HG03196 (cell line): ENCODE data around the gene RNF123.
"Not testable (repeated sequence)": the region's sequence is repeated elsewhere in the genome, so short reads cannot be mapped to it uniquely, and the experiment has no call there.

Experiments
- ATAC-seq: cut with Tn5 transposase; IDR thresholded peaks from one replicate; pipeline ENCODE4 v1.9.1; 2021; ENCODE audit not compliant: unreplicated experiment

Gene RNF123

DNA sequence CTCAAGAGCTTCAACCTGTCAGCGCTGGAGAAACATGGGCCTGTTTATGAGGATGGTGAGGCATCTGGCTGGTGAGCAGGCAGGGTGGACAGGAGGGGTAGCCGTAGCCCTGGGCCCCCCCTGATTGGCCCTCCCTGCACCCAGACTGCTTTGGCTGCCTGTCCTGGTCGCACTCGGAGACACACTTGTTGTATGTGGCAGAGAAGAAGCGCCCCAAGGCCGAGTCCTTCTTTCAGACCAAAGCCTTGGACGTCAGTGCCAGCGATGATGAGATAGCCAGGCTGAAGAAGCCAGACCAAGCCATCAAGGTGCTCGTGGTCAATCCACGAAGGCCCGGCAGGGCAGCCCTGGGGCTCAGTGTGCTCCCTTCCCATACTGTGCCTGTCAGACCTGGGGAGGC lies 13.4 kb upstream of the RNF123 start:
- ATAC-seq: no peak

DNA sequence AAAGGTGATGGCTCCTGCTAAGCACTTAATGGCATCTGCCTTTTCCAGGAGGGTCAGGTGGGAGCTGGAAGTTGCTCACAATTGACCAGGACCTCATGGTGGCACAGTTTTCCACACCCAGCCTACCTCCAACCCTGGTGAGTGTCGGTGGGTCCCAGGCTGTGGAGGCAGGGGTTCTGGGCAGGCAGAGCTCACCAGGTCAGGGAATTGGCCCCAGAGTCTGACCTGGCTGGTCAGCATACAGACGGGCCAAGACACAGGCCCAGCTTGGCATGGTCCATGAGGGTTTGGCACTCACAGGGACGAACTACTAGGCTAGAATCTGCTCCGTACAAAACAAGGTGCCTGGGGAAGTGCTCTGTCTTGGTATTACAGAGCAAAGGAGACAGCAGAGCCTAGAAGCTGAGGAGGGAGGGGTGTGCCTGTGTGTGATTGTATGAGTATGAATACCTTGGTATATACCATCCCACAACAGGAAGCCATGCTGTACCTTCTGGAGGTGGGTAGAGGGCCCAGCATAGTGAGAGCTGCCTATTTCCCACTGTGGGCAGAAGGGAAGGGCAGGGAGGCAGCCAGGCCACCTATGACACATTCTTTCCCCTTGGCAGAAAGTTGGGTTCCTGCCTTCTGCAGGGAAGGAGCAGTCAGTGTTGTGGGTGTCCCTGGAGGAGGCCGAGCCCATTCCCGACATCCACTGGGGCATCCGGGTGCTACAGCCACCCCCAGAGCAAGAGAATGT lies 8.7 kb upstream of the RNF123 start:
- ATAC-seq: no peak

DNA sequence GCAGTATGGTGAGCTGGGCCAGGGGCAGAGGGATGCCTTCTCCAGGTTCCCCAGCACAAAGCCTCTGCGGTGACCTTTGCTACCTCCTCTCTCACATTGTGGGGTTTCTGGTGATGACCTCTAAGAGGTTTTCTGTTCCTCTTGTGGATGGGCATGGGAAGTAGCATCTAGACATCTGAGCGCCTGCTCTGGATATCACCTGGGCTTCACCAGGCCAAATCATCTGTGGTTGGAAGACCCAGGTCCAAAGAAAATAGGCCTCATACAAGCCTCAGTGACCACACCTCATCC lies 8.2 kb upstream of the RNF123 start:
- no peak for ATAC-seq

DNA sequence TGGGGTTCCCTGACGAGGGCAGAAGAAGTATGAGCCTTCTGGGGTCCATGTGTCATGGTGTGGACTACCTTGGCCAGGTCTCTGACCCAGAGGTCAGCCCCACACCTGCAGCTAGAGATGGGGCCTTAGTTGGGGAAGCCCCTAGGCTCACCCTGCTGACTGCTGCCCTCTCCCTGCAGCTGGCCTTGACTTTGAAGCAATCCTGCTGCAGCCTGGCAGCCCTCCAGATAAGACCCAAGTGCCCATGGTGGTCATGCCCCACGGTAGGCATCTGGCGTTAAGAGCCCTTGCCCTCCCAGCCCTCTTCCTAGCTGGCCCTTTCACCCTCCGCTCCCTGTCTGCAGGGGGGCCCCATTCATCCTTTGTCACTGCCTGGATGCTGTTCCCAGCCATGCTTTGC lies 7.8 kb upstream of the RNF123 start:
- ATAC-seq: no peak

DNA sequence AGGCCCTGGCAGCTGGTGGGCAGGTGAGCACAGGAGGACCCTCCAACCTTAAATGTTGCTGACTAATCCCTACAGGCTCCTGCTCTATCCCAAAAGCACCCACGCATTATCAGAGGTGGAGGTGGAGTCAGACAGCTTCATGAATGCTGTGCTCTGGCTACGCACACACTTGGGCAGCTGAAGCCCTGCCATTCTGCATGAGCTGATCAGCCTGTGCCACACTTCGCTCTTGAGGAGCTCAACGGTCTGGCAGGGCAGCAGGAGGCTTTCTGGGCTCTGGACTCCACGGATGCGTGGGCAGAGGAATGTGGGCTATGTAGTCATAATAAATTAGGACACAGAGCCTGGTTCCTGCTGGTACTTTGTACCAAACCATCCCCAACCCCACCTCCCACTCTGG lies 6.2 kb upstream of the RNF123 start:
- no peak for ATAC-seq

DNA sequence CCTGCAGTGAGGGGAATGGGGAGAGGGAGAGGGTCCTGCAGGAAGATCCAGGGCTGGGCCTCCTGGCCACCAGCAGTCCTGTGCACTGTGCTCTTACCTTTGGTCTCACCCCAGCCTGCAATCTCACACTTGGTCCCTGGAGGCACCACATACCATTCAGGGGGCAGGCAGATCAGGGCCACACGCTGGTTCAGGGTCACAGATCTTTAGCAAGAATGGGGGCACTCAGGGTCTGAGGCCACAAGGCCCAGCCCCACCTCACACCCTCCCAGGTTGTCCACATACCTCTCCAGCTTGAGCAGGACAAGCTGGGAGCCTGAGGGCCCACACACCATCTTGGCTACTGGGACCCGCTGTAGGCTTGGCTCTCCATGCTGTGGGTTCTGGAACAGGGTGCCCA lies 4.9 kb upstream of the RNF123 start:
- not testable (repeated sequence) for ATAC-seq

DNA sequence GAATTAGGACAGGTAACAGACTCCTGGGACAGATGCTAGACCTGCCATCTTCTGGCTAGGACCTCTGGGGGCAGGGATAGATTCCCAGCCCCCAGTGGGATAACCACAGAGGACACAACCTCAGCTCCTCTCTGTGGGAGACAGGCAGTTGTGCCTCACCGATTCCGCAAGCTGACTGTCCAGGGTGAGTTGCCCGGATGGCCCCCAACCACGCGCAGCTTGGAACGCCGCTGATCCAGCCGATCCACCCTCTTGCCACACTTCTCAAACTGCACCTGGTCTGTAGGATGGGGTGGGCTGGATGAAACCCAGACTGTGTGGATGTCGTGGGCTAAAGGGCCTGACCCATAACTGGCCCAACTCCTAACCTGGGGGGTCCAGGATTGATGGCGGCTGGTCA lies 4.3 kb upstream of the RNF123 start:
- ATAC-seq: not testable (repeated sequence)

DNA sequence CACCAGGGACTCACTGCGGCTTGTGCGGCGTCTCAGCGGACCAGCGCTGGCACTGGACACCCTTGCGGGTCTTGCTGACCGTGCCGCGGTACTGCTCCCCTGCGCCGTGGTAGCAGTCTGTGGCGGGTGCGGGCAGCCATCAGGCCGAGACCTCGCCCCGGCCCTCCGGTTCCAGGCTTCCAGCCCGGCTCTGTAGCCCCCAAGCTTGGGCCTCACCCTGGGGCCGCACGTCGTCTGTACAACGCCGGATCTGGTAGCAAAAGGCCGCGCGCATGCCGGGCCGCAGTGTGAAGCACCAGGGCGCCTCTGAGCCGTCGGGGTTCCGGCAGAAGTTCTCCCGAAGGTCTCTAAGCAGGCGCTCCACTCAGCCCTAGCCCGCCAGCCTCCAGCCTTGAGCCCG lies 3.5 kb upstream of the RNF123 start:
- not testable (repeated sequence) for ATAC-seq

DNA sequence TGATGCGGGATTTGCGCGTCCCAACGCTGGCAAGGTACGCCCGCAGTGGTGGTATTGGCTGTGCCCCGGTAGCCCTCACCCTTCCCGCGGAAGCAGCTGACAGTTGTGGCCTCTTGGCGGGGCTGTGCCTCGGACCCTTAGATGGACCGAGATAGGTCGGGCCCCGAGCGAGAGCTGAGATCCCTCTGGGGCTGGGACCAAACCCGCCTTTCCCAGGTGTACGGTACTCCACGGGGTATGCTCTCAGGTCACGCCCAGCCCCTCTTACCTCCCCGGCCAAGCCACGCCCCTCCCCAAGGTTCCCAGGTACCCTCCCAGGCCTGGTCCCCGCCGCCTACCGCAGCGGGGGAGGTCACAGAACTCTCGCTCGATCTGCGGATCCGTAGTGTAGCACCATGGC lies 3.0 kb upstream of the RNF123 start:
- not testable (repeated sequence) for ATAC-seq

DNA sequence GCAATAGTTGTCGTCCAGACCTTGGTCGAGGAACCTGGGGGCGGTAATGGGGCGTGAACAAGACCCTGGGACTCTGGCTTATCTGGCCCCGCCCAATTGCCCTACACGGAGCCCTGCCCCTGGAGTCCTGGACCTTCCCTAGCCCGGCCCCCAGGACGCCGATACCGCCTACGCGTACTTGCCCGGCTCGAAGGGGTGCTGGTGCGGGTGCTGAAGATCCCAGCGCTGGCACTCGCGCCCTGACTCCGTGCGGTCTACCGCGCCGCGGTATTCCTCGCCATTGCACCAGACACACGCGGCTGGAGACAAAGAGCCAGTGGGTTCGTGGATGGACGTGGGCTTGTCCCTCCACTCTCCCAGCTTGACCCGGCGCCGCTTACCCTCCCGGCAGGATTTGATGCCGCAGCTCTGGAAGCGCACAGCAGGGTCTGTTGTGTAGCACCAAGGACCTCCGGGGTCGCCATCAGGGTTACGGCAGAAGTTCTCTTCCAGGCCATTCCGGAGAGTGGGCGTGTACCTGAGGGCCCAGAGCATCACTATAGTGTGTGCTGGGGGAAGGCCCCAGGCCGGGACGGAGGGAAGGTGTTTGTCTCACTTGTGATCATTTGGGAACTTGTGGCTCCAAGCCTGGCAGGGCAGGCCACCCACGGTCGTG lies 2.5 kb upstream of the RNF123 start:
- not testable (repeated sequence) for ATAC-seq

DNA sequence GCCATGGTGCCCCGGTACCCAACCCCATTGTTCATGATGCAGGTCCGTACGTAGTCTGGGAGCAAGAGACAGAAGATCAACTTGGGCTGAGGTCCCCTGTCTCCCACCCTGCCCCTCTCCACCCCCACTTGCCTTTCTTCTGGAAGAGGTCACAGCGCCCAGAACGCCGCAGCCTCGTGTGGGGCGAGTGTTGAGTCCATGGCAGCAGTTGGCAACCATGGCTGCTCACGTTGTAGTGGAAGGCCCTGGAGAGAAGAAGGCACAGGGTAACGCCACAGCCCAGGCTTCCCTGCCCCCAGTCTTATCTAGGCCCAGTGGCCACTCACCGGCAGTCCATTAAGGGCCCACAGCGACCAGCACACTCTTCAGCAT lies 1.9 kb upstream of the RNF123 start:
- ATAC-seq: not testable (repeated sequence)

DNA sequence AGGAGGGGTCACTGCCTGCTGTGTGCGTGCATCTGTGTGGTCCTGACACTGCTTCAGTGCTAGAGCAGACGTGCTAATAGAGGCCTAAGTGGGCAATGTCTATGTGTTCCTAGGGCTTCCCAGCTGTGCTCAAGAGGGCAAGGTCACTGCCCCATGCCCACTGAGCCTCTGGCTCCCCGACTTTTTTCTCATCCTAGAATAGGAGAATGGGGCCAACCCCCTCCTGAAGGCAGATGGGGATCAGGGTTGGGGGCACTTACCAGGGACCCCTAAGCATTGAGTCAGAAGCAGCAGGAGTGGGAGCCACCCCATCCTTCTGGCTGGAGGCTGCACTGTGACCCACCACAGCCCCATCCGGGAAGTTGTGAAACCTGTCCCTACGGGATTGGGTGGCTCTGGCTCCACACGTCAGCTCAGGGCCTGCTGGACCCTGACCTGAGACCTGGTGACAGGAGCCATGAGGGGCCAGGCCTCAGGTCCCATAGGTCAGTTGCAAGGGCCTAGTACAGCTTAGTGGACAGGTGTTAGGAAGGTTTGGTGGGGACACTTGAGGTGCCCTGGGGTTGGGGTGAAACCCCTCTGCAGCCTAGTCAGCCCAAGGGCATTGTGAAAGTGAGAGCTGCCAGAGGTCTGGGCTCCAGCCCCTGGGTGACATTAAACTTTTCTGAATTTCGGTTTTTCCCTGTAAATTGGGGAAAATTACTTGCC lies 865 bp upstream of the RNF123 start:
- ATAC-seq: peak; percentile 5

DNA sequence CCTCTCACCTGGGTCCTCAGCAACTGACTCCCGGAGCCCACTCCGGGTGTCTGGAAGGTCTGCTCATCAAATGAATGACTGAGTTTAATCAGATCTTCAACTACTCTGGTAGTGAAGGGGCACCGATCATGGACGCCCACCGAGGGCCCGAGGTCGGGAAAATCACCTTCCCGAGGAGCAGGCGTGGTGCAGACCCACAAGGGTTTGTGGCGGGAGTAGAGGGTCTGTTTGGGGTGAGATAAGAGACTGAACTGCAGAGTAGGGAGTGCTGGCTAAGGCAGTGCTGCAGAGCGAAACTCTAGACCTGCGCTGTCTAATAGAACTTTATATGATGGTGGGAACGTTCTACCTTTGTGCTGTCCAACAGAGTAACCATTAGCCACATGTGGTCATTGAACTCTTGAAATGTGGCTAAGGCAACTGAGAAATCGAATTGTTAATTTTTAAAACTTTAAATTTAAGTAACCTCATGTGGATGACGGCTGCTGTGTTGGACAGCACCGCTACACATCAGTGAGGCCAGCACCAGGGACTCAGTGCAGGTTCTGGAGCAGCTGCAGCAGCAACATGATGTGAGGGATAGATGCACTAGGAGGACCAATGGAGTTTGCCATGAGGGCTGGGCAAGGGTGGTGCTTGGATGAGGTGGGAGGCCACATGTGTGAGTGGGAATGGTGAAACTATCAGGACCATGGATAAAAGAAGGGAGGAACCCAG lies 709 bp downstream of the RNF123 start:
- not testable (repeated sequence) for ATAC-seq

DNA sequence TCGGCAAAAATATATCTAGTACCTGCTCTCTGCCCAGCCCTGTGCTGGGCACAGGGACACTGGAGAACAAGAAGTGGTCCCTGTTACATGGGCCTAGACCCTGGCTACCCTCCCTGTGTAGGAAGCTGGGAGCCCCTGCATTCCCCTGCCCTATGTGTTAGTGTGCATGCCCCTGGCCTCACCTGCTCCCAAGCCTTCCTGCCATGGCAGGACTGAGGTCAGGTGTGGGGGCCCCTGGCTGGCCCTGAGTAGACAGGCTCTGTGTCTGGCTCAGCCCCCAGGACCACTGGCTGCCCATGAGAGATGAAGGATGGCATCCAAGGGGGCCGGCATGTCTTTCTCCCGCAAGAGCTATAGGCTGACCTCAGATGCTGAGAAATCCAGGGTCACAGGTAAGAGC lies 1.5 kb downstream of the RNF123 start:
- ATAC-seq: not testable (repeated sequence)

DNA sequence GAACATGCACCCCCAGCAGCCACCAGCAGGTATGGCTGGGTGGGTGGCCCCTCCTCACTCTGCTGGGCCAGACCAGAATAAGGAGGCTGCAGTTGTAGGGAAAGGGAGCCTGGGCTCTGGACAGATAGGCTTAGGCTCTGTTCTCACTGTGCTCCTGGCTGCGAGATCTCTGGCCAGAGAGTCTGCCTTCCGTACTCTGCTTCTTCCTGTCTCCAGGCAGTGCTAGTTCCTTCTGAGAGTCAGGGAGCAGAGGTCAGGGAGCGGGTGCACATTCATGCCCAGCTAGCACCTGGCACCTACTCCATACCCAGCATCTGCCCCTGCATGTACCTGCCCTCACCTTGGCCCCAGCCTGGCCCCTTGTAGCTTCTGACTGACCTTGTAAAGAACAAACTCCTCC lies 2.1 kb downstream of the RNF123 start:
- ATAC-seq: not testable (repeated sequence)

DNA sequence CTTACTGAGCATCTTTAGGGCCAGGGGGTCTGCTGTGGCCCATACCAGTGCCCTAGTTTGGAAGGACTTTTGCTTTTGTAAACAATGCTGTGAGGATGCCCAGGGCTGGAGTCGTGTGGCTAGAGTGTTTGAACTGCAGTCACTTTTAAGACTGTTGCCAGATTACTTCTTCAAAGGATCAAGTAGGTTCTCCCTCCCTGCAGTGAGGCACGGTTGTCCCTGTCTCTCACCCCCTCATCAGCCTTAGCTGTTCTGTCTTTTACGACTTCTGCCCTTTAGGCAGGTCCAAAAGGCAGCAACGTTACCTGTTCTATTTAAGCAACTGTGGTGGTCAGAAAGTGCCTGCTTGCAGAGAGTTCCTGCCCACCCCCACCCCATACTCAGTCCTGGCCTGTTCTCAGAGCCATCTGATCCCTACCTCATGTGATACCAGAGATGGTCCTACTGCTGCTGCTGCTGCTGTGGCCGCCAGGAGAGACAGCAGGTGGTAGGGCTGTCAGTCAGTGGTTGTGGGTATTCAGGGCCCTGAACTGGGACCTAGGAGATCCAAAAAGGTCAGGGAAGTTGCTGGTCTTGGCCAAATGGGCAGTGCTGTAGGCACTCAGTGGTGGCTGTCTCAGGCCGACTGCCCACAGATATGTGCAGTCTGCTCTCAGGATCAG lies 5.2 kb downstream of the RNF123 start:
- not testable (repeated sequence) for ATAC-seq

DNA sequence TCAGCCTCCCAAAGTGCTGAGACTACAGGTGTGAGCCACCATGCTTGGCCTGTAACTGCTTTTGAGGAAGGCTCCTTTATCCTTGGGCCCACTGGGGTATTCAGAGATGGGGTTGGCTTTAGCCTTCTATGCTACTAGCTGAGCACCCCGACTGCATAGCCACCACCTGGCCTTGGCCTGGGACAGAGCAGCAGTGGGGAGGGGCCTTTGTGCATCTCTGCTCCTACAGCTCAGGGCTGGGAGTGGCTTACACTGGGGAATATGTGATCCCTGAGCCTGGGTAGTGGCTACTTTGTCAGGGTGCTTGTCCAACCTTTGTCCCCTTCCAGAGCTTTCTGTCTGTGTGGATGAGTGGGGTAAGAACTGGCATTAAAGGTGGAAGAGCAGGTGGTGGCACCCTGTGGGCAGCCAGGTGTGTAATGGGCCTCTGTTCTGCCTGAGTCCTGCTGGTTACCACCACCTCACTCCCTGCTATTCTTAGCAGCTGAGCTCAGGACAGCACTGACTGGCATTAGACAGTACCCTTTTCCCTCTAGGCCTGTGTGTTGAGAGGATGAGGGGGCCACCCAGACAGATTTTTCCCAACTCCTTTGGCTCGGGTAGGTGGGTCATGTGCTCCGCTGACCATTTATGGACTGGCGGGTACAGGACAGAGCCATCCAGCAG lies 6.1 kb downstream of the RNF123 start:
- not testable (repeated sequence) for ATAC-seq

DNA sequence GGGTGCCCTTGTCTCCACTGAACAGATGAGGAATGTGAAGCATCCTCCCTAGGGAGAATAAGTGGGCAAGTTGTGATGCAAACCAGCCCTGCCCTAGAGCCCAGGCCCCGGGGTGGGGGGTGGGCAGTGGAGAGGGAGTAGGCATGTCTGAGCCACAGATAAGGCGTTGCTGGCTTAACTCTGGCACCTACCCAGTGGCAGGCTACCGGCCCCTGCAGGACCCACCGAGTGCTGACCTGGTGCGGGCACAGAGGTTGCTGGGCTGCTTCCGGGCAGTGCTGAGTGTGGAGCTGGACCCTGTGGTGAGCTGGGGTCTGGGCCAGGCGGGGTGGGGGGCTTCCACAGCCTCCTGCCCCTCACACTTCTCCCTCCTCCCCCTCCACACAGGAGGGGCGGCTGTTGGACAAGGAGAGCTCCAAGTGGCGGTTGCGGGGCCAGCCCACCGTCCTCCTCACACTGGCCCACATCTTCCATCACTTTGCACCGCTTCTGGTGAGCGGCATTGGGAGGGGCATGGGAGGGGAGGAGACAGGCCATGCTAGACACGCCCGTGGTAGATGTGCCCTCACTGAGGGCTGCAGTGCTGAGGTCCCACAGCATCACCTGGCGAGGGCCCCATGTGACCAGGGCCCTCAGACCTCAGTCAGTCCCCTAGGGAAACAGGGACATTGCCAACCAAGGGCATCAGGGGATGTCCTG lies 10.1 kb downstream of the RNF123 start:
- no peak for ATAC-seq

DNA sequence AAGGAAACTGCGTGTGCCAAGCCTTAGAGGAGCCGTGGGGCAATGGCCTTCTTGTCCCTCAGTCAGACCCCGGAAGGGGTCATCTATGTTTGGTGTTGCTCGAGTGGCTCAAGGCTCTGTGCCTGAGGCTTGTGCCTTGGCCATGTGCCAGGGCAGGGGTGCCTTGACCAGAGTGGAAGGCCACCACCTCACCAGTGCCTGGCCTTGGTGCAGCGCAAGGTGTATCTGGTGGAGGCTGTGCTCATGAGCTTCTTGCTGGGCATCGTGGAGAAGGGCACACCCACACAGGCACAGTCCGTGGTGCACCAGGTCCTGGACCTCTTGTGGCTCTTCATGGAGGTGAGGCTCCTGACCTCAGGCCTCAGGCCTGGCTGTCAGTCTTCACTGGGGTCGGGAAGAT lies 10.7 kb downstream of the RNF123 start:
- no peak for ATAC-seq
